ENCODE data around the gene UBXN6. TPM values are rescaled to one million over a fixed set of nuclear protein-coding genes. Genes with fewer than 3 reads are reported as not detected.

Gene UBXN6
- total and polyA plus RNA-seq, 2 of the 8 experiments (the other 6 are each of a cell fraction or from before 2014, with no cell fraction given) = 28.0 to 43.8 TPM

GRCh38 chr19:4498694-4499093 is 41.1 kb upstream of the UBXN6 start:
- ChIA-PET POLR2A (ENCODE audit: partially characterized antibody) (interaction anchor here (1.3 to 4.1 kb wide), 3 partner anchors 10 to 25 kb away, joined by 3 to 15 read pairs (median 3); no protein-coding TSS in a partner anchor), CTCF (ENCODE audit: partially characterized antibody) (interaction anchor here (1.2 to 3.8 kb wide), 3 partner anchors 9 to 231 kb away, joined by 3 to 17 read pairs (median 5); no protein-coding TSS in a partner anchor)
- Histone ChIP-seq H2BK15ac (ENCODE audit: low read length) (no peak overlapping the region), H3K4ac (replicated peaks; ENCODE audit: insufficient read length, low read depth, low read length) (no peak overlapping the region), H4K8ac (ENCODE audit: extremely low read depth, insufficient read depth, low read length) (no peak overlapping the region), H3K27me3 (replicated peaks in 1 of 4; ENCODE audit: control insufficient read depth in 3 of 4, extremely low read depth in 1 of 4, insufficient read depth in 3 of 4, low read length in 3 of 4) (no peaks in the 10 kb centered on the region), H3K4me2 (ENCODE audit: insufficient read depth in 1 of 2, low read depth in 2 of 2, low read length in 2 of 2) (no peak overlapping the region), H3K14ac (ENCODE audit: insufficient read length) (no peak overlapping the region), H3K9ac (replicated peaks in 1 of 4; ENCODE audit: extremely low read depth in 1 of 4, low read depth in 3 of 4, low read length in 3 of 4) (no peak overlapping the region), H2BK5ac (ENCODE audit: low read depth, low read length) (no peak overlapping the region), H3K23me2 (ENCODE audit: low read depth, low read length) (no peaks in the 10 kb centered on the region), H2AK5ac (ENCODE audit: low read depth, low read length) (no peak overlapping the region), H3K79me1 (ENCODE audit: low read depth, low read length) (no peaks in the 10 kb centered on the region), H3K36me3 (ENCODE audit: control insufficient read depth in 2 of 4, insufficient read depth in 4 of 4, low read length in 3 of 4) (peaks cover 12 to 70% (median 31%) of the 10 kb centered on the region in 4 experiments), H2BK20ac (ENCODE audit: low read length) (no peak overlapping the region), H2BK120ac (replicated peaks; ENCODE audit: low read depth, low read length) (no peak overlapping the region), H4K20me1 (replicated peaks in 1 of 2; ENCODE audit: control insufficient read depth in 1 of 2, insufficient read depth in 2 of 2, low read length in 2 of 2) (peaks cover 4 to 17% of the 10 kb centered on the region in 2 experiments), H3K23ac (ENCODE audit: insufficient read length) (no peak overlapping the region), H3K27ac (ENCODE audit: low read depth, low read length) (no peak overlapping the region), H3K4me1 (replicated peaks in 1 of 4; ENCODE audit: control insufficient read depth in 3 of 4, insufficient read depth in 4 of 4, low read length in 3 of 4) (no peaks in the 10 kb centered on the region), H2BK12ac (ENCODE audit: low read depth, low read length) (no peak overlapping the region), H3K9me3 (ENCODE audit: insufficient read depth in 2 of 2, low read depth in 1 of 2, low read length in 1 of 2) (no peaks in the 10 kb centered on the region), H4K5ac (ENCODE audit: insufficient read length, low read depth, low read length) (no peak overlapping the region), H3K56ac (replicated peaks; ENCODE audit: insufficient read length, low read depth, low read length) (no peak overlapping the region), H3K18ac (ENCODE audit: extremely low read depth, low read length) (no peak overlapping the region), H3K79me2 (ENCODE audit: control insufficient read depth in 1 of 2, insufficient read depth in 2 of 2, low read length in 2 of 2) (no peaks in the 10 kb centered on the region), H2AFZ (ENCODE audit: low read length) (no peak overlapping the region), H4K91ac (replicated peaks; ENCODE audit: insufficient read length, low read length) (no peak overlapping the region), H3K4me3 (ENCODE audit: extremely low read depth in 1 of 4, insufficient read depth in 2 of 4, low read depth in 3 of 4, low read length in 4 of 4) (no peak overlapping the region)
- DNase-seq (ENCODE audit: low read depth in 1 of 2, low spot score in 2 of 2) (no peak), FAIRE-seq (no peak)
- WGBS, 2 experiments (ENCODE audit: extremely low coverage in 1 of 2, insufficient coverage in 1 of 2, insufficient read length in 1 of 2, insufficient replicate concordance in 2 of 2, low coverage in 1 of 2, low lambda C conversion rate in 2 of 2, missing lambda C conversion rate in 1 of 2) = 94% methylated on average over 10 of the region's 12 CpGs; no CpG with 5 or more reads in 1 of the 2 experiments
- TF ChIP-seq CREB1 (IDR thresholded peaks at IDR 0.05) (no peak), E2F6 (IDR thresholded peaks at IDR 0.05) (no peak), GTF2F1 (IDR thresholded peaks at IDR 0.05; ENCODE audit: borderline replicate concordance, low read depth, low read length) (no peak), RXRA (IDR thresholded peaks at IDR 0.05; ENCODE audit: insufficient read depth, low read depth, low read length) (no peak), SP4 (IDR thresholded peaks at IDR 0.05; ENCODE audit: low read length) (no peak)
